HG03460 (cell line): ENCODE measurements around the gene CCM2.

Source experiments
- ATAC-seq: cut with Tn5 transposase; IDR thresholded peaks from one replicate; pipeline ENCODE4 v1.9.1; 2021; ENCODE audit not compliant: unreplicated experiment

CCM2 gene

DNA sequence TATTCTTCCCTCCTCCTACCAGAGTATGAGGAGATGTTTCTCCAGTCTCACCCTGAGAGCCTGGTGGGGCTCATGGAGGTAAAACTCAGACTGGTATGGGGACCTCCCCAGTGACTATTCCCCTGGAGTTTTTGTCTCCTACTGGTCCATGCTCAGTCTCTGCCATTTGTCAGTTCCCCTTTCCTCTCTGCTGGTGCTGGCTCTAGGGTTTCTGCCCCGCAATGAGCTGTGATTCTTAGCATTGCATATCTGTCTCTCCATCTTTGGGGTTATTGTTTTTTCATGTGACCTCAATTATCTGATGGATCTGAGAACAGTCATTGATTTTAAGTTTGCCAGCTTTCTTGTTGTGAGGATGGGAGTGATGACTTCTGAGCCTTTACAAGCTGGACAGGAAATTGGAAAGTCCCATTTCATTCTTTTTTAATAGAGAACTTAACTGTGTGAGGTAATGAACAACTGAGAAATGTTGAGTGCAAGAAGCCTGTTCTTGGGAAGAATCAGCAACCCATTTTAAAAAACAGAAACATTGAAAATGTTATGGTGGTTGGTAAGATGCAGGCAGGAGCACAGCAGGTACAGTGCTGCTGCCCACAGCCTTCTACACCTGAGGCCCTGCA lies 61.9 kb downstream of the CCM2 start:
- no peak for ATAC-seq

DNA sequence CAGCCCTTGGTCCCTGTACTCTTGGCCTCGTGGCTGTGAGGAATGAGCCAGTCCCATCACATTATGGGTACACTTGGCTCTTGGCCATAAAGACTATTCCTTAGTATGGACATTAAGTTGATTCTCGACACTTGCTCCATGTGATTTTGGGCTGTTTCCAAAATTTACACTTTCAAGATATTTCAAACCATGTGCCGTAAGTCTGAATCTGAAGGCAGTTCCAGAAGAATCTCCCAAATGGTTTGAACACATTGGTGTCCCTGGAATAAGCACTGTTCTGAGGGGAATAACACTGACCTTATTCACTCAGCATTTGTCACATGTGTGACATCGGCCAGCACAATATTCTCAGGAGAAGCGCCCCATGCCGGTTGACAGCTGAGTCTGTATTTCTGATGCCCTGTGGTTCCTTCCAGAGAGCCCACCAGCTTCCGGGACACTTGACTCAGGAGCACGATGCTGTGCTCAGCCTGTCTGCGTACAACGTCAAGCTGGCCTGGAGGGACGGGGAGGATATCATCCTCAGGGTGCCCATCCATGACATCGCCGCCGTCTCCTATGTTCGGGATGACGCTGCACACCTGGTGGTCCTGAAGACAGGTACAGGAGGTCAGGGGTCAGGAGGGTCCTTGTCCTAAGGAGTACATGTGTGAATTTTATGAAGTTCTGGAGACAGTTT lies 64.2 kb downstream of the CCM2 start:
- ATAC-seq: no peak

GRCh38 chr7:45065031-45065995 lies 65.3 kb downstream of the CCM2 start:
- no peak for ATAC-seq

- no peak for ATAC-seq
Observed at GRCh38 chr7:45066409-45066808, 66.4 kb downstream of the CCM2 start.

DNA sequence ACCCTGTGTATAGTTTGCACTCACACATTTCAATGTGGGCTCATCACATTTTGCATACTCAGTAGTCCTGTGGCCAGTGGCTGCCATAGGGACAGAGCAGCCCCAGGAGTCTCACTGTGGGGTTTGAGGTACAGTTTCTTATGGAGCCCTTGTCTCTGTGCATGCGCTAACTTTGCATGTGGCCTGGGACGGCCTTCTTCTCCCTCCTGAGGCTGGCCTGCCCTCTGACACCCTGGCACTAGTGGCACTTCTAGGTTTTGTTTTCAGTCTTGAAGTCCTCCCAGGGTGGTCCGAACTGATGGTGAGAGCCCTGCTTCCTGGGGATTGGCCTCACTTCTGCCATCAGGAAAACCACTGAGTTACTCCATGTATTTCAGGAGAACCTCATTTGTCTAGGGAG lies 67.6 kb downstream of the CCM2 start:
- no peak for ATAC-seq

GRCh38 chr7:45068236-45069023 lies 68.4 kb downstream of the CCM2 start:
- no peak for ATAC-seq

DNA sequence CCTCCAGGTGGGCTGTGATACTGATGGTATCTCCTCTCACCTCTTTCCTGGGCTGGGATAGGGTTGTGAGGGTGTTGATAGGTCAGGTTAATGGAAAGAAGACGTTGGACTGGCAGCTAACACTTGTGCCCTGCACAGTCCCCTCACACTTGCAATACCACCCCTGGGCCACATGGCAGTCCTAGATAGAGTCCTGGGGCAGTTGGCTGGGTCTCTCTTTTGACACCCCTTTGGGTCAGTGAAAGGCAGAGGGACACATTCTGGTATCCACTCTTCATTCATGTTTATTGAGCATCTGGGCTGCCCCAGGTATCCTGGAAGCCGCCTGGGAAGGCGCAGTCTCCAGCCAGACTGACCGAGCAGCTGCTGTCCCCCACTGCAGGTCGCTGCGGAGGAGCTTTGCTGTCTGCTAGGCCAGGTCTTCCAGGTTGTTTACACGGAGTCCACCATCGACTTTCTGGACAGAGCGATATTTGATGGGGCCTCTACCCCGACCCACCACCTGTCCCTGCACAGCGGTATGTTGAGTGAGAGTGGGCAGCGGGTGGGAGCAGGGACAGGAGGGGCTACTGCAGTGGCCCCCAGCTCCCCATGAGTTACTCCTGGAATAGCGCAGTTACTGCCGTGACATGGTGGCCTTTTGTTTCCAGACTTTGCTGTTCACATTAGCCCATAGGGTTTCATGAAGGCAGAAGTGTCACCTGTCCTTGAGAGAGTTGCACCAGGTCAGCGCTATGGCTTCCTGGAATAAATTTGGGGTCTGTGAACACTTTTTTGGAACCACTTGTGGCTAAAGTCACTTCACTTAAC lies 69.6 kb downstream of the CCM2 start:
- ATAC-seq: no peak

DNA sequence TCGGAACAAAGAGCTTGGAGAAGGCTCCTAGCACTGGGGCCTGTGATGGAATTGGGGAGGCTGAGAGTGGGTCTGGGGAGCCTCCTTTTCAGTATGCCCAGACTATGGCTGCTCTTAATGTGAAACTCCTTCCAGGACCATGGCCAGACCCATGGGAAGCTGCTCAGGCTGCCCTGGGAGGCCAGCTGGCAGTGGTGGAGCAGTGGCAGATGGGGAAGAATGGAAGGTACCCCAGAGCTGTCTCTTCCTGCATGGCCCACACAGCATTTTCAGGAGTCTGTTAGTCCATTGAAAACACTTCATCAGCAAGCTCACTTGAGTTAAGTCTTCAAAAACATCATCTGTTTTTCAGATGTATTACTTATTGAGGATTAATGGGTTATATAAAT lies 70.2 kb downstream of the CCM2 start:
- ATAC-seq: no peak

DNA sequence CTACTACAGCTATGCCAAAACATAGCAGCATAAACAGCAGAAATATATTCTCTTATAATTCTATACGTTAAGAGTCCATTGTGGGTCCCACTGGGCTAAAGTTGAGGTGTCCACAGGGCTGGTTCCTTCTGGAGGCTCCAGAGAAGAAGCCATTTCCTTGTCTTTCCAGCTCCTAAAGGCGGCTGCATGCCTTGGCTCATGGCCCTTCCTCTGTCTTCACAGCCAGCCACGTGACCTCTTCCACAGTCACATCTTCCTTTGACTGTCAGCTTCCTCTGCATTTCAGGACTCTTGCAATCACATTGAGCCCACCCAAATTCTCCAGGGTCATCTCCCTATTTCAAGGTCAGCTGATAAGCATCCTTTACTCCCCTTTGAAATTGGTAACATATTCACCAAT lies 71.5 kb downstream of the CCM2 start:
- ATAC-seq: no peak

GRCh38 chr7:45072131-45073030 lies 72.4 kb downstream of the CCM2 start:
- ATAC-seq: no peak

- ATAC-seq: no peak
Observed at GRCh38 chr7:45073031-45073785, 73.2 kb downstream of the CCM2 start.

GRCh38 chr7:45073786-45074527 lies 74.0 kb downstream of the CCM2 start:
- ATAC-seq: no peak

GRCh38 chr7:45074528-45075354 lies 74.7 kb downstream of the CCM2 start:
- ATAC-seq: no peak

GRCh38 chr7:45075355-45075644 lies 75.3 kb downstream of the CCM2 start:
- ATAC-seq: no peak

- ATAC-seq: no peak
Observed at GRCh38 chr7:45075871-45076796, 76.1 kb downstream of the CCM2 start.

DNA sequence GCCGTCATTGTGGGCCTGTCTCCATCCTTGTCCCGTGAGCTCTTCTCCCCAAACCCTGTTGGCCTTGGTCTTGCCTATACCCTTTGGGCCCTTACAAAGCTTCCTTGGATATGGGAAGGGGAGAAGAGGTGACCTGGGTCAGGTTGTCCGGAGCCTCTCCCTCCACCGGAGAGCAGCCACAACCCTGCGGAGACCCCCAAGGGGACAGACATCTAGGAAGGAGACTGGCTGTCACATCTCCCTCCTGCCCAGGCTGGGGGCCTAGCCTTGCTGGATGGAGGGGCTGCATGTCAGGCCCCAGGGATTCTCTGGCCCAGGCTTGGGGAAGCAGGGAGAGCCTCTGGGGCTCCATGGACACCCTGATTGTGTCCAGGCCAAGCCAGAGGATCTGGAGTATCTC lies 76.9 kb downstream of the CCM2 start:
- no peak for ATAC-seq
